HT1080 (cell line): Measurements from ENCODE around the gene CEP162. TPM values are rescaled to one million over a fixed set of nuclear protein-coding genes. Genes with fewer than 3 reads are reported as not detected.
"Not testable (repeated sequence)": the region's sequence is repeated elsewhere in the genome, so short reads cannot be mapped to it uniquely, and the experiment has no call there.

Experiments used
- DNase-seq: peaks from one replicate; pipeline ENCODE4 v3.0.0-alpha.2; 2015; ENCODE audit warnings: low read depth
- polyA plus RNA-seq, 2 experiments: library from polyadenylated mRNA; depleted of rRNA; stranded (reverse); fragments of >200 nt; gene quantifications; 2 replicates each; pipeline ENCODE4 v1.2.3, GENCODE V29; 2015
- total RNA-seq: library from RNA; depleted of rRNA; stranded (reverse); fragments of >200 nt; shearing (Covaris generic); gene quantifications from 2 replicates; pipeline ENCODE4 v1.2.3, GENCODE V29; 2014; rRNA removed

Gene CEP162, protein sequence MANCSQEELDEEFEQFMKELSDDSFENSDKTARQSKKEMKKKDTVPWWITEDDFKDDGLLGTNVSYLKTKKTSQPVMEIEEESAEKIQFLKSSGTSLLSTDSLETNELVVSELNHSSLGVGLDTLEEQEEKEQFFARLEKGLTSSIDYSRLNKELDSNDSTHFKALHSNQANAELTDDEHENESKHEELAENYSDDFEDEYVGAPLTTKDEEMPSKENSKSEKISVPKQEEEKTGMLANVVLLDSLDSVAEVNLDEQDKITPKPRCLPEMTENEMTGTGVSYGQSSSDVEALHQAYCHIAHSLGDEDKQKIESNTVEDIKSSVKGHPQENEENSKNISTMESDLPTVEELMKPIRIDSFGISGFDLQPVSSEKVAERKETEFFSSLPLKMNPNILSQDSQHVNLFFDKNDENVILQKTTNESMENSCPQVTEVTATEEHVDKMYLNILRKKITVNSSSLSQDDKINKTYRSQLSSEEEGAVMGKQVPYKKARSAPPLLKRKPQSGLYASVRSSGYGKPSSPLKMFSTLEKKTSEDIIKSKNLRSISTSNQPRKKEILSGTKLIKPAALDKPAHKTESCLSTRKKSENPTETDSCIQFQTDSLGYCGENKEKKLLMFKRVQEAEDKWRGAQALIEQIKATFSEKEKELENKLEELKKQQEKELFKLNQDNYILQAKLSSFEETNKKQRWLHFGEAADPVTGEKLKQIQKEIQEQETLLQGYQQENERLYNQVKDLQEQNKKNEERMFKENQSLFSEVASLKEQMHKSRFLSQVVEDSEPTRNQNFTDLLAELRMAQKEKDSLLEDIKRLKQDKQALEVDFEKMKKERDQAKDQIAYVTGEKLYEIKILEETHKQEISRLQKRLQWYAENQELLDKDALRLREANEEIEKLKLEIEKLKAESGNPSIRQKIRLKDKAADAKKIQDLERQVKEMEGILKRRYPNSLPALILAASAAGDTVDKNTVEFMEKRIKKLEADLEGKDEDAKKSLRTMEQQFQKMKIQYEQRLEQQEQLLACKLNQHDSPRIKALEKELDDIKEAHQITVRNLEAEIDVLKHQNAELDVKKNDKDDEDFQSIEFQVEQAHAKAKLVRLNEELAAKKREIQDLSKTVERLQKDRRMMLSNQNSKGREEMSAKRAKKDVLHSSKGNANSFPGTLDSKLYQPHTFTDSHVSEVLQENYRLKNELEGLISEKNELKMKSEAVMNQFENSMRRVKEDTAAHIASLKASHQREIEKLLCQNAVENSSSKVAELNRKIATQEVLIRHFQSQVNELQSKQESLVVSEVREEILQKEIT (N-terminal part only)
- total RNA-seq, result 2.4 and 2.6 TPM in 2 replicates
- polyA plus RNA-seq (2015; cell fraction: cytosol; rRNA removed), result 3.2 and 4.0 TPM in 2 replicates
- polyA plus RNA-seq (2015; cell fraction: nucleus; rRNA removed), result 5.9 and 10.9 TPM in 2 replicates

GRCh38 chr6:84227434-84228197 lies at the start of gene CEP162:
Gene CEP162 (minus strand): TSS chr6:84227643. CDS start chr6:84226393, 1,250 bp downstream.
- DNase-seq, result peak; percentile 87

DNA sequence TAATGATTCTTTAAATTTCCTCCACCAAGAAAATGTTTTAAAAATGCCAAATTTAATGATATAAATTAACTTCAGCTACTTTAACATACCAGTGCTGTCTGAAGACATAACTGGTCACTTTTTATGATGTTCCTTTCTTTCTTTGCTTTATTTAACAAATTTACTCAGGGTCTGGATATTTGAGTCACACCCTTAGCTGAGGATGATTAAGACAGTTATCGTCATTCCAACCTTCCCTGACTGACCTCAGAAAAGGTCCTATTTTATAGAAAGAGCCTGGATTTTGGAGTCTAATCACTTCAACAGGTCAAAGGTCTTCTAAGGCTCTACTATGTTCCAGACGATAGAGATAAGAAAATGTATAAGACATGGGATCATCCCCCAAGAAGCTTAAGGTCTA lies 47.4 kb upstream of the CEP162 start:
- DNase-seq, result no peak

DNA sequence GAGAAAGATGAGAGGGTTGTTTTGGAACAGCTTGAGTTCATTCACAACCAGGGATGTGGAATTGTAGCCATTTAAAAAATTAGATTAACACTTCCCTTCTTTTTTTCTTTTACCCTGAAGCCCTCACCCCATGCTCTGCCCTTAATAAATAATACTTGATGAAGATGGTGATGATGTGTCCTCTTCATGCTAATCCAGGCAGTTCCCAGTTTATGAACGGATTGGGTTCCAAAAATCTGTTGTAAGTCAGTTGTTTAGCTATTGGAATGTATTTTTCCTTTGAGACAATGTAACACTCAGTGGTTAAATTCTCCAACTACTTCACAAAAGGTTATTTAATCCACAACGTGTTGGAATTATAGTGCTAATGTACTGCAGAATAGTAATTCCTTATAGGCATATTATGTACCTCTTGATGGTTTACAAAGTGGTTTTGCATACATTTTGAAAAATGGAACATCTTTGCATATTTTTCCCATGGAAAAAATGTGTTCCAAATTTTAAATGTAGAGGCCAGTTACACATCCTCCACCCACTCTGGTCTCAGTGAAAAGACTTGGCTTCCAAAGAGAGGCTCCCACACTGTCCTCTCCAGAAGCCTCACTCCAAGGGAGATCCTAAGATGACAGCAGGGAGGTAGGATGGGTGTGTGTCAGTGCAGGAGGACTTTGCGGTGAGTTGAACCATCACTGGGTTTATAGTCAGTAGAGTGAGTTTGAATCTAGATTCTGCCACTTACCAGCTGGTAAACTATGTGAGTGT lies 45.8 kb upstream of the CEP162 start:
- DNase-seq, result no peak

DNA sequence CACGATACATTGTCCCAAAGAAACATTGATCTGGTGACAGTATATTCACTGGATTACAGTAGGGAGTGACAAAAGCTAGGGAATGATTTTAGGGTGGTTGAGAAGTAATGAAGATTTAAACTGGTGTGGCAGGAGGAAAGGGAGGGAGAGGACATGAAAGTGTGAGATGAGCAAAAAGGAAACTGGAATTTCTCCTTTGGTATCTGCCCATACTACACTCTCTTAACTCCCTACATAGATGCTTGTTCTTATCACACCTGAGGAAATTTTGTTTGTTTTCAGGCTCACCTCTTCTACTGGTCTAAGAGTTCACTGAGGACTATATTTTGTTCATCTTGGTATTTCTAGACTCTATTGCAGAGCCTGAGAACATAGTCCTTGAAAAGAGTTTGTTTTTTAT lies 44.9 kb upstream of the CEP162 start:
- no peak for DNase-seq

- DNase-seq, result no peak
These were observed 43.7 kb upstream of the CEP162 start for GRCh38 chr6:84271061-84271716.

- no peak for DNase-seq
These were observed 42.7 kb upstream of the CEP162 start for GRCh38 chr6:84269947-84270733.

GRCh38 chr6:84268781-84269180 lies 41.3 kb upstream of the CEP162 start:
- no peak for DNase-seq

DNA sequence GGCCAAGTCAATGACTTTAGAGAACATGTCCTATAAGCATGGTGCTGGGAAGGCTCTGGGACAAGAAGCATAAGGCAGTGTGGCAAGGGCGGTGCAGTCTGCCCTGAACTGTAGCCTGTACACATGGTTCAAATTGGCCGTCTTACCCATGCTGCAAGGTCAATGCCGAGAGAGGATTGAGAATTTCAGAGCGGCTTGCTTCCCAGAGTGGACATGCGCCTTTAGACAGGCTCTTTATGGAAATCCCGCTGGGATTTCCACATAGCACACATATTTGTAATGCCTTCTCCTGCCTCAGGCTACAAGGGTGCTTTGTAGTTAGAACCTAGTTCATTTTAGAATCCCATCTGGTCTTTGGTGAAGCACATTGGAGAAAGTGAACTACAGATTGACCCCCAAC lies 36.1 kb upstream of the CEP162 start:
- DNase-seq, result no peak

GRCh38 chr6:84260926-84261325 lies 33.5 kb upstream of the CEP162 start:
- no peak for DNase-seq

DNA sequence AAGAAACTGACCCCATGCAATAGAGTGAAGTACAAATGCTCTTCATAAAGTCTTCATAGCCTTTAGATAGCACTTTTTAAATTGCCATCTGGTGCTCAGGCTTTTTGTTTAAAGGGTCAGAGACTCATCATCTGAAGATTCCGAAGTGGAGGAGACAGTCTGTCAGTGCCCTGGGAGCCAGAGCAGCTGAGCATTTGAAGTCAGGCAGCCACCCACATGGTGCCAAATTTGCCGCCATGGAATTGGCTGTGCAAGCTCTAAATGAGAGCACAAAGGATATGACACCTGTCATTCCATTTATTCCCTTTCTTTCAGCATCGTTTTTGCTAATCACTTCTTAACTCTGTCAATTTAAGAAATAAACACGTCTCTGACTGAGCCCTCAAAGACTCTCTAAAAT lies 32.8 kb upstream of the CEP162 start:
- no peak for DNase-seq

- DNase-seq, result no peak
These were observed 31.4 kb upstream of the CEP162 start for GRCh38 chr6:84258866-84259265.

DNA sequence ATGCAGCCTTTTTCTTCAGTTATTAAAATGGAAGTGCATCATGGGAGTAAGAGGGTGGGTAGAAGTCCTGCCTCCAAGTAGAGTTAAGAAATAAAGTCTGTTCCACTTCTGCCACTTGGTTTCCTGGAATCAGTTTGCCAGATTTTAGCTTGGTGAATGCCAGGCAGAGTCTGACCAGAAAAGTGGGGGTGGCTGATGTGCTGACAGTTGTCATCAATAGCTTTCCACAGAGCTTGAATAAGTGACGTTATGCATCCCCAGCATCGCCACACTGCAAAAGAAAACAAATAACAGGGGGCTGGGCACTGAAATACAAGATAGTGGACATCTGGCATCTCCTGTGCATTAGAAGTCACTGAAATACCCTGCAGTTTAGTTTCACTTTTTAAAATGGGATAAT lies 30.8 kb upstream of the CEP162 start:
- DNase-seq, result no peak

DNA sequence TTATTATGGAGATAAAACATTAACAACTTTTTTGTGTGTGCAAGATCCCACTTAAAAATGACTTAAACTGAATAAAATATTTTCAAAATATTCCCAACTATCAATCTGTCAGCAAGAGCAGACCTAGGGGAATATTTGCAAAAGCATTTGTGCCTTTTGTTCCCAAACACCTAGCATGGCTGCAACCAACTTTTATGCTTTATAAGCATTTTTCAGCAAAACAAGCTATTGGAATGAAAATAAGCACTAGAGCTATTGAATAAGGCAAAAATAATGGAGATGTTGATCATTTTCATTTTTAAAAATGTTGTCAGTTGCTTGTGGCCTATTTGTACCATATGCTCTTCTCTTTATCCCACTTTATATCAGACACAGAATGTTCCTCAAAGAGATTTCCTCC lies 28.2 kb upstream of the CEP162 start:
- DNase-seq, result no peak

DNA sequence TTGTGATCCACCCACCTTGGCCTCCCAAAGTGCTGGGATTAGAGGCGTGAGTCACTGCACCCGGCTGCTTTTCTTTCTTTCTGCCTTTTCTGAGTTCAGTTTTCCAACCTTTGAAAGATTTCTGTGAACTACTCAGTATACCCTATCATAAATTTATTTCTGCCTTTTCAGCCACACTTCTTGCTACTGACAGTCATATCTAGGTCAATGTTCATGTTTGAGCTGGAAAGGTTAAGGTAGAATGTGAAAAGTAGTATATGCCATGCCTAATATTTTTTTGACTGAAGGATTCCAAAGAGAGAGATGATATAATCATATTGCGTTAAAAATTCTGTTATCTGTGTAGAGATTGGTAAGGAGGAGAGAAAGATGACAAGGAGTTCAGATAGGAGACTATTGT lies 25.9 kb upstream of the CEP162 start:
- DNase-seq, result no peak

GRCh38 chr6:84251891-84252539 lies 24.6 kb upstream of the CEP162 start:
- no peak for DNase-seq

DNA sequence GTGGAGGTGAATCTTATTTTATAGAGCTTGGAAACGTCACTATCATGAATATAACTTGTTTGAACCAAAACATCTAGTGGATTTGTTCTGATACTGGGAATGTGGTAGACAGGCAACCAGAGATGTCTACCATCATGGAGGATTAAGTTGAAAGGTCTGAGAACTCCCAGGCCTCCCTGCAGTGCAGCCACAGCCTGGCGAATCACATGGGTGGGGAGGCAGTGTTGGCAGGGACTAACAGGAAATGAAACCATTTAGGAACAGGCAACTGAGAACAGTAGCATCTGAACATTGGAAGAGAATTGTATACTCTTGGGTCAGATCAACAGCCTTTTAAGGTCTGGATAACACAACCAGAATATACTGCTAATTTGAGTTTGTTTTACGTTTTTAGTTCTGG lies 22.3 kb upstream of the CEP162 start:
- peak; percentile 35 for DNase-seq

GRCh38 chr6:84244416-84245081 lies 17.1 kb upstream of the CEP162 start:
- not testable (repeated sequence) for DNase-seq
